Epithelial cell of esophagus (primary cell): ENCODE measurements around the gene JADE1.

Experiments used
- DNase-seq: peaks from one replicate; pipeline ENCODE4 v3.0.0; 2010; ENCODE audit warnings: low read depth
- H3K4me3 ChIP-seq: 2 replicates; pipeline ENCODE4 v1.5.1; 2011; ENCODE audit warnings: mild to moderate bottlenecking, low read length, control low read depth
- TF ChIP-seq, protein P1 (sequence below): IDR thresholded peaks from 2 replicates; pipeline ENCODE4 v1.5.1; 2011; ENCODE audit warnings: low read depth, mild to moderate bottlenecking, low read length, control low read depth, inconsistent platforms; ENCODE audit not compliant: insufficient read depth; ENCODE audit errors: missing control alignments

JADE1 gene

DNA sequence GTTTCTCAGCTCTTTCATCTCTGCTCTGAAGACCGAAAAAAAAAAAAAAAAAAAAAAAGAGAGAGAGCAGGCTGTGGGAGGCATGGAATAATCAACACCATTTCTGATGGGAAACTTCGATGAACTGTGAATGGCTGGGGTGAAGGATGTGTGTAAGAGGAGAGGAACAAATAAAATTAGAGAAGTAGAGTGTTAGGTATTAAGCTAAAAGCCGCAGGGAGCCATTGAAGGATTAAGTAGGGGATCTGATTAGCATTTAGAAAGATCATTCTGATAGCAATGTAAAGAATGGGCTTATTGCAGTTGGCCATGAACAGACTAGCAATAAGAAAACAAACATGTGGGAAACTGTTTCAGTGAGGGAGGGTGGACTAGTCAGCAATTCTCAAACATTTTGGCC, 33.6 kb upstream of the JADE1 start:
- H3K4me3 ChIP-seq = no peak overlapping the region
- no peak for DNase-seq
- TF ChIP-seq, protein P1, sequence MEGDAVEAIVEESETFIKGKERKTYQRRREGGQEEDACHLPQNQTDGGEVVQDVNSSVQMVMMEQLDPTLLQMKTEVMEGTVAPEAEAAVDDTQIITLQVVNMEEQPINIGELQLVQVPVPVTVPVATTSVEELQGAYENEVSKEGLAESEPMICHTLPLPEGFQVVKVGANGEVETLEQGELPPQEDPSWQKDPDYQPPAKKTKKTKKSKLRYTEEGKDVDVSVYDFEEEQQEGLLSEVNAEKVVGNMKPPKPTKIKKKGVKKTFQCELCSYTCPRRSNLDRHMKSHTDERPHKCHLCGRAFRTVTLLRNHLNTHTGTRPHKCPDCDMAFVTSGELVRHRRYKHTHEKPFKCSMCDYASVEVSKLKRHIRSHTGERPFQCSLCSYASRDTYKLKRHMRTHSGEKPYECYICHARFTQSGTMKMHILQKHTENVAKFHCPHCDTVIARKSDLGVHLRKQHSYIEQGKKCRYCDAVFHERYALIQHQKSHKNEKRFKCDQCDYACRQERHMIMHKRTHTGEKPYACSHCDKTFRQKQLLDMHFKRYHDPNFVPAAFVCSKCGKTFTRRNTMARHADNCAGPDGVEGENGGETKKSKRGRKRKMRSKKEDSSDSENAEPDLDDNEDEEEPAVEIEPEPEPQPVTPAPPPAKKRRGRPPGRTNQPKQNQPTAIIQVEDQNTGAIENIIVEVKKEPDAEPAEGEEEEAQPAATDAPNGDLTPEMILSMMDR = no peak

- TF ChIP-seq, protein P1 = no peak
- peak; percentile 87 for DNase-seq
- no peak overlapping the region for H3K4me3 ChIP-seq
These were observed 32.7 kb upstream of the JADE1 start for GRCh38 chr4:128776794-128777216.

DNA sequence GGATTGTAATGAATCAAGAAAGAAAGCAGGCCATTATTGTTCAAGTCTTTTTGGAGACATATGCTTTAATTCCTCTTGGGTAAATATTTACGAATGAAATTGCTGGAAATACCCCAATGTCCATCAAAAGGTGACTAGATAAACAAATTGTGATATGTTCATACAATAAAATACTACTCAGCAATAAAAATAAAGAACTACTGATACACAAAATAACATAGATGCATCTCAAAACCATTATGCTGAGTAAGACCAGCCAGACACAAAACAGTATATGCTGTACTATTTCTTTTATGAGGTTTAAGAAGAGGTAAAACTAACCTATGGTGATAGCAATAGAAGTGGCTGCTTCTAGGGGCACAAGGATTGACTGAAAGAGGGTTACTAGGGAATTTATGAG, 28.8 kb upstream of the JADE1 start:
- DNase-seq = no peak
- TF ChIP-seq, protein P1 = no peak
- no peak overlapping the region for H3K4me3 ChIP-seq

GRCh38 chr4:128782076-128782715, 27.3 kb upstream of the JADE1 start:
- TF ChIP-seq, protein P1 = no peak
- no peak overlapping the region for H3K4me3 ChIP-seq
- DNase-seq = peak; percentile 23

DNA sequence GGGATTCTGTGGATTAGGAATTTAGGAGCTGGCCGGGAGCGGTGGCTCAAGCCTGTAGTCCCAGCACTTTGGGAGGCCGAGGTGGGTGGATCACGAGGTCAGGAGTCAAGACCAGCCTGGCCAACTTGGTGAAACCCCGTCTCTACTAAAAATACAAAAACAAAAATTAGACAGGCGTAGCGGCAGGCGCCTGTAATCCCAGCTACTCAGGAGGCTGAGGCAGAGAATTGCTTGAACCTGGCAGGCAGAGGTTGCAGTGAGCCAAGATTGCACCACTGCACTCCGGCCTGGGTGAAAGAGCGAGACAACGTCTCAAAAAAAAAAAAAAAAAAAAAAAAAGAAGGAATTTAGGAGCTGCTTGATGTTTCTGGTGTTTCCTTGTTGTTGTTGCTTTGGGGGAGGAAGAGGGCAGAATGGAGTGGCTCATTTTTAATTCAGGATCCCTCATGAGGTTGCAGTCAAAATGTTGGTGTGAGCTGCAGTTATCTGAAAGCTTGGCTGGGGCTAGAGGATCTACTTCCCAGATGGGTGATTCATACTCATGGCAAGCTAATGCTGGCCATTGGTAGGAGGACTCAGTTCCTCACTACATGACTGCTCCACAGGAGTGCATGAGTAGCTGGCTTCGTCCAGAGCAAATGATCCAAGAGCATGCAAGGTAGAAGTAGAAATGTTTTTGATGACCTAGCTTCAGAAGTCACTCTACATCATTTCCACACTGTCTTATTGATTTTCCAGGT, 26.5 kb upstream of the JADE1 start:
- DNase-seq = peak; percentile 50
- H3K4me3 ChIP-seq = no peak overlapping the region
- TF ChIP-seq, protein P1 = no peak

GRCh38 chr4:128787509-128788311, 21.8 kb upstream of the JADE1 start:
- TF ChIP-seq, protein P1 = no peak
- DNase-seq = no peak

More at GRCh38 chr4:128787509-128788311, 21.8 kb upstream of the JADE1 start:
- no peak overlapping the region for H3K4me3 ChIP-seq
